C4-2B (cell line): ENCODE measurements around the gene SEMA5A.

ENCODE experiments used
- ZFX ChIP-seq: fragments of 450-650 bp; IDR thresholded peaks from 2 replicates; pipeline ENCODE4 v1.6.1; 2017
- TF ChIP-seq, protein P1 (sequence below): fragments of 450-650 bp; conservative IDR thresholded peaks from 2 replicates; pipeline ENCODE4 v1.5.1; 2017; ENCODE audit warnings: mild to moderate bottlenecking

GRCh38 chr5:9126490-9126889 lies 419.4 kb downstream of the SEMA5A start:
- TF ChIP-seq, protein P1, sequence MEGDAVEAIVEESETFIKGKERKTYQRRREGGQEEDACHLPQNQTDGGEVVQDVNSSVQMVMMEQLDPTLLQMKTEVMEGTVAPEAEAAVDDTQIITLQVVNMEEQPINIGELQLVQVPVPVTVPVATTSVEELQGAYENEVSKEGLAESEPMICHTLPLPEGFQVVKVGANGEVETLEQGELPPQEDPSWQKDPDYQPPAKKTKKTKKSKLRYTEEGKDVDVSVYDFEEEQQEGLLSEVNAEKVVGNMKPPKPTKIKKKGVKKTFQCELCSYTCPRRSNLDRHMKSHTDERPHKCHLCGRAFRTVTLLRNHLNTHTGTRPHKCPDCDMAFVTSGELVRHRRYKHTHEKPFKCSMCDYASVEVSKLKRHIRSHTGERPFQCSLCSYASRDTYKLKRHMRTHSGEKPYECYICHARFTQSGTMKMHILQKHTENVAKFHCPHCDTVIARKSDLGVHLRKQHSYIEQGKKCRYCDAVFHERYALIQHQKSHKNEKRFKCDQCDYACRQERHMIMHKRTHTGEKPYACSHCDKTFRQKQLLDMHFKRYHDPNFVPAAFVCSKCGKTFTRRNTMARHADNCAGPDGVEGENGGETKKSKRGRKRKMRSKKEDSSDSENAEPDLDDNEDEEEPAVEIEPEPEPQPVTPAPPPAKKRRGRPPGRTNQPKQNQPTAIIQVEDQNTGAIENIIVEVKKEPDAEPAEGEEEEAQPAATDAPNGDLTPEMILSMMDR = no peak
- TF ChIP-seq ZFX = no peak
